Psoas muscle (tissue), 8 donors: Measurements from ENCODE around the gene CORIN. TPM values are rescaled to one million over a fixed set of nuclear protein-coding genes. Genes with fewer than 3 reads are reported as not detected.

Experiments
- ATAC-seq, 4 donors: fragments of 200-7000 bp; cut with Tn5 transposase; one replicate each; pipeline ENCODE4 v1.9.1; 2020; ENCODE audit warnings: moderate library complexity in 3 of 4, mild to moderate bottlenecking in 2 of 4
- DNase-seq, 2 donors: peaks; one replicate each; pipeline ENCODE4 v3.0.0-alpha.2; 2020
- H3K27ac ChIP-seq: fragments of 200-600 bp; one replicate; pipeline ENCODE4 v1.8.0; 2022
- H3K27me3 ChIP-seq, 3 donors: fragments of 200-600 bp in 1 of 3; one replicate each; pipeline versions ENCODE4 v1.6.1 to v1.8.0; 2013 to 2022; ENCODE audit warnings: low read length in 2 of 3, mild to moderate bottlenecking in 2 of 3, moderate library complexity in 1 of 3; ENCODE audit not compliant: insufficient read depth in 3 of 3
- H3K36me3 ChIP-seq, 2 donors: fragments of 200-600 bp in 1 of 2; one replicate each; pipeline versions ENCODE4 v1.6.1 to v1.8.0; 2013 to 2022; ENCODE audit warnings: low read depth in 1 of 2, mild to moderate bottlenecking in 1 of 2, moderate library complexity in 1 of 2; ENCODE audit not compliant: insufficient read depth in 1 of 2
- H3K4me1 ChIP-seq: fragments of 200-600 bp; one replicate; pipeline ENCODE4 v1.8.0; 2022
- H3K4me3 ChIP-seq: fragments of 200-600 bp; one replicate; pipeline ENCODE4 v1.8.0; 2022; ENCODE audit warnings: mild to moderate bottlenecking
- H3K9me3 ChIP-seq: fragments of 200-600 bp; one replicate; pipeline ENCODE4 v1.8.0; 2022
- CTCF ChIP-seq: fragments of 200-600 bp; IDR thresholded peaks from one replicate; pipeline ENCODE4 v1.8.0; 2022; ENCODE audit warnings: antibody characterized with exemption
- WGBS, 3 donors: extraction: QIAGEN DNeasy Blood & Tissue Kit; methylation state at CpG; one replicate each; pipeline versions ENCODE4 v1.1.6 to v1.1.7; 2013; 5-methylcytosine and 5-hydroxymethylcytosine counted together
- intact Hi-C, 2 donors: fragments of 100-400 bp; cut with DNase I; formaldehyde crosslinking; loops; one replicate each; pipeline versions ENCODE4 v1.11.0 to v1.14.2; 2022
- polyA plus RNA-seq, 3 donors: library from polyadenylated mRNA; stranded (reverse); fragments of 200-250 nt; gene quantifications; one replicate each; pipeline ENCODE4 v1.2.3, GENCODE V29; 2013
- total RNA-seq, 4 donors: library from RNA; stranded (reverse); fragmentation: NEBNext Ultra II Directional in 2 of 4; extraction: Animal tissue kit (Norgen Biotek cat#: 25700) in 2 of 4; gene quantifications; one replicate each; pipeline versions ENCODE4 v1.2.1 to v1.2.4, GENCODE V29; 2021 to 2023
- donor health status: healthy with polysubstance abuse.
- donor health status: DM: no; HTN: no; CAD: no; lungs with moderate emphysema.
- donor health status: Bipolar disorder and iron deficiency.
- donor health status: healthy.
- donor health status: DM: yes; HTN: yes; CAD: no.
- donor health status: DM: no; HTN: no; CAD: no.
- donor health status: DM: no; HTN: no; CAD: no.
- donor health status: DM: yes; HTN: yes; CAD: no.

Gene CORIN
- total and polyA plus RNA-seq, 7 donors = 0.03 to 1.3 (median 0.16) TPM; not detected in 1

- Histone ChIP-seq H3K4me1 (no peaks in the 10 kb centered on the region), H3K27ac (no peak overlapping the region), H3K9me3 (peaks cover 5% of the 10 kb centered on the region), H3K36me3 (peaks cover 3 to 82% of the 10 kb centered on the region in 2 donors), H3K4me3 (no peak overlapping the region), H3K27me3 (no peaks in the 10 kb centered on the region)
- ATAC-seq (no peak), DNase-seq (no peak)
- intact Hi-C loops = no loop called here
- TF ChIP-seq CTCF = no peak
These were observed 38.4 kb upstream of the CORIN start for GRCh38 chr4:47876310-47876709.

DNA sequence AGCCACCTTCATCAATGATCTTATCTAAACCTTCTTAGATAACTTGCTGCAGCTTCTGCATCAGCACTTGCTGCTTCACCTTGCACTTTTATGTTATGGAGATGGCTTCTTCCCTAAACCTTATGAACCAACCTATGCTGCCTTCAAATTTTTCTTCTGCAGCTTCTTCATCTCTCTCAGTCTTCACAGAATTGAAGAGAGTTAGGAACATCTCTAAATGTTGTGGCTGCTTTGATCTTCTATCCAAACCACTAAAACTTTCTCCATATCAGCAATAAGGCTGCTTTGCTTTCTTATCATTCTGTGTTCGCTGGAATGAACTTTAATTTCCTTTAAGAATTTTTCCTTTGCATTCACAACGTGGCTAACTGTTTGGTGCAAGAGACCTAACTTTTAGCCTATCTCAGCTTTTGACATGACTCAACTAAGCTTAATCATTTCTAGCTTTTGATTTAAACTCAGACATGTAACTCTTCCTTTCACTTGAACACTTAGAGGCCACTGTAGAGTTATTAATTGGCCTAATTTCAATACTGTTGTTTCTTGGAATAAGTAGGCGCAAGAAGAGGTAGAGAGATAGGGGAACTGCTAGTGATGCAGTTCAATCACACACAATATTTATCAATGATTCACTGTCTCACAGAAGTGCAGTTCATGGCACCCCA lies 36.1 kb upstream of the CORIN start:
- no peak for ATAC-seq
- Histone ChIP-seq H3K4me3 (no peak overlapping the region), H3K4me1 (no peaks in the 10 kb centered on the region), H3K27me3 (no peaks in the 10 kb centered on the region), H3K9me3 (peaks cover 5% of the 10 kb centered on the region), H3K36me3 (peaks cover 3 to 73% of the 10 kb centered on the region in 2 donors), H3K27ac (no peak overlapping the region)
- TF ChIP-seq CTCF = no peak
- intact Hi-C loops = no loop called here
- DNase-seq = no peak
- WGBS, 3 donors = 97 to 98% (median 97%) methylated on average over 3 of the region's 3 CpGs

- Histone ChIP-seq H3K36me3 (peaks cover 0 to 9% of the 10 kb centered on the region in 2 donors), H3K9me3 (no peaks in the 10 kb centered on the region), H3K4me1 (no peaks in the 10 kb centered on the region), H3K27ac (no peak overlapping the region), H3K27me3 (no peaks in the 10 kb centered on the region), H3K4me3 (no peak overlapping the region)
- intact Hi-C loops = no loop called here
- no peak for TF ChIP-seq CTCF
- ATAC-seq (no peak), DNase-seq (no peak)
- 74 to 87% (median 81%) methylated on average over 4 of the region's 4 CpGs for WGBS, 3 donors
These were observed 25.6 kb upstream of the CORIN start for GRCh38 chr4:47863486-47863885.

GRCh38 chr4:47862297-47862696 lies 24.4 kb upstream of the CORIN start:
- DNase-seq (no peak), ATAC-seq (no peak)
- Histone ChIP-seq H3K4me3 (no peak overlapping the region), H3K9me3 (no peaks in the 10 kb centered on the region), H3K27ac (no peak overlapping the region), H3K27me3 (no peaks in the 10 kb centered on the region), H3K4me1 (no peaks in the 10 kb centered on the region), H3K36me3 (peaks cover 0 to 7% of the 10 kb centered on the region in 2 donors)
- 96 to 98% (median 98%) methylated on average over 3 of the region's 3 CpGs for WGBS, 3 donors
- no peak for TF ChIP-seq CTCF
- intact Hi-C loops = no loop called here

DNA sequence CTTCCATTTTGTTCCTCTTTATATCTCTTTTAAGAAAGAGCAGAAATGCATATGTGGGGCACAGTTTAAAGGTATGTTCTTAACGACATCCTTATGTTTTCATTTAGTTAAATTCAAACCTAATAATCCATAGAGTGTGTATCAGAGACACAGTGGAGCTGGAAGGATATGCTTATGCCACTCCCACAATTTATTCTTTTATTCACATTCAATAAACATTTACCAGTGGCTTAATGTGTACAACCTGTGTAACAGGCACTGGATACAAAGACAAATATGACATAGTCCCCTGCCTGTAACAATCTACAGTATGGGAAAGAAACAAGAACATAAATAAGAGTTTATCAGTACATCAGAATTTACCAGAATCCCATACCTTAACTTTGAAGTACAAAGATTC lies 22.4 kb upstream of the CORIN start:
- DNase-seq (no peak), ATAC-seq (no peak)
- Histone ChIP-seq H3K4me1 (no peaks in the 10 kb centered on the region), H3K36me3 (peaks cover 0 to 6% of the 10 kb centered on the region in 2 donors), H3K9me3 (no peaks in the 10 kb centered on the region), H3K27me3 (no peaks in the 10 kb centered on the region), H3K4me3 (no peak overlapping the region), H3K27ac (no peak overlapping the region)
- no peak for TF ChIP-seq CTCF
- 96 to 97% (median 96%) methylated on average over 1 of the region's 1 CpG for WGBS, 3 donors
- intact Hi-C loops = no loop called here
